Activated CD8-positive, alpha-beta memory T cell treated with anti-CD3 and anti-CD28 coated beads for 24 hours (primary cell): Measurements from ENCODE around the gene SPINK1.
"Not testable (repeated sequence)": the region's sequence is repeated elsewhere in the genome, so short reads cannot be mapped to it uniquely, and the experiment has no call there.

Source experiments
- DNase-seq: peaks from one replicate; pipeline ENCODE4 v3.0.0-alpha.2; 2020

SPINK1 gene

DNA sequence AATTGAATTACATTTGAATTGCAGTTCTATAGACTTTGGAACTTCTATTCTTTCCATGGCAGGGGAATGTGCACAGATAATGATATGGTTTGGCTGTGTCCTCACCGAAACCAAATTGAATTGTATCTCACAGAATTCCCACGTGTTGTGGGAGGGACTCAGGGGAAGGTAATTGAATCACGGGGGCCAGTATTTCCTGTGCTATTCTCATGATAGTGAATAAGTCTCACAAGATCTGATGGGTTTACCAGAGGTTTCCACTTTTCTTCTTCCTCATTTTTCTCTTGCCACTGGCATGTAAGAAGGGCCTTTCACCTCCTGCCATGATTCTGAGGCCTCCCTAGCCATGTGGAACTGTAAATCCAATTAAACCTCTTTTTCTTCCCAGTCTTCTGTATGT, 28.3 kb downstream of the SPINK1 start:
- not testable (repeated sequence) for DNase-seq

DNA sequence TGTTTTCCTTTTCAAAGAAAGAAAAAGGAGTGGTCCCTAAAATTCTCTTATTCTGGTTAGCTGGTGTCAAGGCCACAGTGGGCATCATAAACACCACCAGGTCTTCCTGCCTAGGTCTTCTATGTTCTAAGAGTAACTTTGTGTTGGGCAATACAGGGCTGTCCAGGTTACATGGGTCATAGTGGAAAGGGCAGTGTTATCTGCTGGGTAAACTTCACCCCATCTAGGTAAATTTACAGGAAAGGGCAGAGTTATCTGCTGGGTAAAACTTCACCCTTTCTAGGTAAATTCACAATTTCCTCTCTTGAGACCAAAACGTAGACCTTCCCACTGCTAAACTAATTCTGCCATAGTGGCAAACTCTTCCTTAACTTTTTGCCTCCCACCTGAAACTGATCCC, 30.0 kb downstream of the SPINK1 start:
- DNase-seq = no peak

DNA sequence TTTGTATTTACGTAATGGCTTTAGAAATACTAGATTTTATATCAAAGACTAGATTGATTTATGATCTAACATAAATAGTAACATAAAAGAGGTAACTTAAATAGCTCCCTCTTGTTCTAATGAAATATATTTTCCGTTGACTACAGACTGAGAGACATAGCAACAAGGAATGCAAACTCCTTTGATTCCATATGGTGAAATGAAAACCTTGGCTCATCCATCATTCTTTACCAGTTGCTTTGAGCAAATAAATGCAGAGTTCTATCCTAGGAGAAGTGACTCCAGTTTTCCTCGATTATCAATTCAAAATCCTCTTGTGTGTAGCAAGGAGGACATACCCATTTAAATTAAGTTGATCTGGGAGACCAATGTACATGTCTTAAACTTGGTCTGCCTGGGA, 31.0 kb downstream of the SPINK1 start:
- no peak for DNase-seq

DNA sequence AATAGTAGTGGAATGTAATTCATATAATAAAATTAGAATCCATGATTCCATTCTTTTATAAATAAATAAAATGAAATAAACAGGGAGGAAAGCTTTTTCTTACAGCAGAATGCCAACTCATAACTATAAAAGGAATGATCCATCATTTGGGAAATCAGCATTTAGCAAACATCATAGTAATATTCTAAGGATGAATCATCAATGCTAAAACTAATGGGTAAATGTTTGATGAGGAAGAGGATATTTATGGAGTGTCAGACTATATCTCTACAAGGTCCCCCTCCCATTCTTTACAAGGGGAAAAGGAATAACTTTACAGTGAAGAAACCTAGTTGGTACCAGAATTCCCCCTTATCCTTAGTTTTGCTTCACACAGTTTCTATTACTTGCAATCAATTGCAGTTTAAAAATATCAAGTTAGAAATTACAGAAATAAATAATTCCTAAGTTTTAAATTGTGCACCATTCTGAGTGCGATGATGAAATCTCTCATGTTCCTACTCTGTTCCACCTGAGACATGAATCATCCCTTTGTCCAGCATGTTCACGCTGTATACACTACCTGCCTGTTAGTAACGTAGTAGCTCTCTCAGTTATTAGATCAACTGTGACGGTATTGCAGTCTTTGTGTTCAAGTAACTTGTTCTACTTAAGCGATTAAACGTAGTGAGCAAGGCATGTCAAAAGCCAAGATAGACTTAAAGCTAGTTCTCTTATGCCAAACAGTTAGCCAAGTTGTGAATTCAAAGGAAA, 34.7 kb downstream of the SPINK1 start:
- DNase-seq = no peak

DNA sequence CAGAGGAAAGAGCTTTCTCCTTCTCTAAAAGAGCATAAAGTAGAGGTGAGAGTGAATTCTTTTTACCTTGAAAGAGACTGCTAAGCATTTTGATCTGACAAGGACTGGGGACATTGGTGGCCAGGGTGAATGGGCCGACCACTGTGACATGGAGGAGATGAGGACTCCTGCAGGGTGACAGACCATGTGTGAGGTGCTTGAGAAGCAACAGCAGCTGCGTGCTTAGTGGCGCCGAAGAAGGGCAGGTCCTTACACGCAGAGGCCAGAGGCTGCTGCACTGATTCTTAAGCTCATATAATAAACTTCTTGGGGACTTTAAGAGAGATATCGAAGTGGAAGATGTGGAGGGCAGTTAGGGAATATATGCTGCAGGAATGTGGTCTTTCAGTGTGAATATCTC, 40.3 kb downstream of the SPINK1 start:
- no peak for DNase-seq

DNA sequence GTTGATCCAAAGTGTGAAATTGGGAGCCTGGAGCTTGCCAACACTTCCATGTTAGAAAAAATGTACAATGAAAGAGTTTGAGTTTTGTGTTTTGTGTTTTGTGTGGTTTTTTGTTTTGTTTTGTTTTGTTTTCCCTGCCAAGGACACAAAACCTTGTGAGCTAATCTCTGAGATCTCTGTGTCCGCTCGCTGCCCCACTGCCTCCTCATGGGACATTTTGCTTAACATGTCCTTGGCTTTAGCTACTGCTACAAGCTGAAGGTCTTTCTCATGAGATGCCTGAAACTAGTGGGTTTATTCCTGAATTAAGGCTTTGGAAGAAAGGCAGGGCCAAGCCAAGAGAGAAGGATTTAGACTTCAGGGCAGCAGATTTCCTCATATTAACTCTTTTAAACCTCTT, 41.7 kb downstream of the SPINK1 start:
- no peak for DNase-seq

DNA sequence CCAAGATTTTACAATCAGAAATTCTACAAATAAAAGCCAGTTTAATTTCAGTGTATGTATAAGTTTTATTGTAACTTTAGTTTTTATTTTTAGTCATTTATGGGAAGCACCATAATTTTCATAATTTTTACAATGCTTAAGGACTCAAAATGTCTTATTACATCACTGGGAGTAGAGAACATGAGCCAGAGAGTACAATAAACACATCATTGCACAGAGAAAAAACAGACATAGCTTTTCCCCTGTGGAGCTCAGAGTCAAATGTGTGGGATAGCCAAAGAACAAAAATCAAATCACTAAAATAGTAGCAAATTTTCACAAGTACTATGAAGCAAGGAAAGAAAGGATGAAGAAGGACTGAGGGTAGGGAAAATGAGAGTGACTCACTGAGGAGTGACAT, 43.4 kb downstream of the SPINK1 start:
- DNase-seq = no peak

DNA sequence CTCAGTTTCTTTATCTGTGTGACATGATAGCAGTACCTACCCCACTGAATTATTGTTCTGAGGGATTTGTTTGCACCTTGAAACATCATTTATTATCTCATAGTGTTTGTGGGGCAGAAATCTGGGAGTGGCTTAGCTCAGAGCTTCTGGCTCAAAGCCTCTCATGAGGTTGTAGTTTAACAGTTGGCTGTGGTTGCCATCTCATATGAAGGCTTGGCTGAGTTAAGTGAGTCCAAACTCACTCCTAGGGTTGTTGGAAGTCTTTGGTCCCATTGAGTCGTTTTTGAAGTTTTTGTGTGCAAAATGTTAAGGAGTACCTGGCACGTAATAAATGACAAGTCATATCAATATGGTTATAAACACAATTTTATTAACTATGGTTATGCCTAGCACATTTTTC, 45.3 kb downstream of the SPINK1 start:
- DNase-seq = no peak

DNA sequence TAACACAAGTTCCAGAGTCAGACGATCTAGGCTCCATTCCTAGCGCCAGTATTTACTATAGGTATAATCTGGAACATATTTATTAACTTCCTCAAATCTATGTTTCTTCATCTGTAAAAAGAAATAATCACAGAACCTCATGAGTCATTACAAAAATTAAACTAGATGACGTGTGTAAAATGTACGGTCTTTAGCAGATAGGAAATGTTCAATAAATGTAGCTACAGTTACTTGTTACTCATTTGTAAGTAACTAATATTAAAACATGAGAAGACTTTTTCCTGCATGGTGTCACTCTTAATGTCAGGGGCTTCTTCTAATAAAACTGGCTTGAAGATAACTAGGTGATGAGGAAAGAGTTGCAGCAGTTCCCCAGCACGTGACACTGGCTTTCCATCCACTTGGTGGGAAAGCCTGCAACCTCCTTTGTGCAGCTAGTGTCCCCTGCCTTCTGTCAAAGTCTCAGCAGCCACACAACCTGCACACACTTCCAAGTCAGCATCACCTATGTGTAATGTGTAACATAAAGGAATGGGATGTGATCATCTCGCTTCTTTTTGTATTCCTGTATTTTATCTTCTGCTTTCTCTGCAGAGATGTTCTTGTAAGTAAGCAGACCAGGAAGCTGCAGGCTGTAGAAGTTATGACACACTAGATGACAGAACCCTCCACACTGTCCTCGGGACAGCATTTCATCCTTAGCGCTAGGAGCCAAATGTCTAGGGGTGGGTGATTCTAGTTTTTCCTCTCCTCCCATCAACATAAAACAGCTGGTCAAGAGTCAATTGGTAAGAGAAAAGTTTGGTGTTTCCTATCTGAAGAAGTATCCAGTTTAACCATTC, 47.1 kb downstream of the SPINK1 start:
- DNase-seq = no peak

DNA sequence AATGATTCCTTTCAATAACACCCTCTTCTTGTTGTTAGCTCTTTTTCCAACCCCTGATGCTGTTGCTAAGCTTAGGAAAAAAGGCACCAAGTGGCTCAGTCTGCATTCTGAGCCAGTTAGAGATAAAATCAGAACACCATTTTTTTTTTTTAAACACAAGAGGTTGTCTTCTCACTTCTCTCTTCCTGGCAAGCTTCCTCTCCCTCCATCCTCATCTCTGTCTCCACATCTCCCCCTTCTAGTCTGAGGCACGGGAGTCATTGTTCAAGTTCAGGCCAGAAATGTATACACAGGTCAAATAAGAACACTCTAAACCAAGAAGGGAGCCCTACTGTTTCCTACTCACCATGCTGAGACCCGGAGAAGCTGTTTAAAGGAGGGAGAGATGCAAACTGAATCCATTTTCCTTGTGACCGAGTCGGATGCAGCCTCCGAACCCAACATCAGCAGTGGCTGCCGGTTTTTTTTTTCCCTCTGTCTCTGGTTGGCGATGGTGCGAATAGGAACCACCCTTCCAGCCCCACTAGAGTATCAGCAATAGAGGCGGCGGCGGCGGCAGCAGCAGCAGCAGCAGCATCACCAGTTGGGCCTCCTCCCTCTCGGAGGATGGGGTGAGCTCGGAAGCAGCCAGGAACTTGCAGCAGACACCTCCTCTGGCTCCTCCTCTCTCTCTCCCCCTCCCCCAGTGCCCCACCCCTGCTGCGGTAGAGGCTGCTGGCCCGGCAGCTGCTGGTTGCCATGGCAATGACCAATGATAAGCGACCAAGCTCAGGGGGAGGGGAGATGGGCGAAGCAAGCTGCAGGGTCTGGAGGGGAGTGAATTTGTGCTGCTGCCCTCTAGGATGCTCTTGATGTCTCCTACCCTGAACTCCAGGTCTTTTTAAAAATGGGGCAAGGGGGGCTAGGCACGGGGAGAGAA, 49.1 kb downstream of the SPINK1 start, which contains the start of gene JAKMIP2:
Gene JAKMIP2 (minus strand): TSS at position 619 of the 919 bp plus-strand sequence. CDS start 110,922 bp downstream, outside the sequence.
- DNase-seq = peak; percentile 88

DNA sequence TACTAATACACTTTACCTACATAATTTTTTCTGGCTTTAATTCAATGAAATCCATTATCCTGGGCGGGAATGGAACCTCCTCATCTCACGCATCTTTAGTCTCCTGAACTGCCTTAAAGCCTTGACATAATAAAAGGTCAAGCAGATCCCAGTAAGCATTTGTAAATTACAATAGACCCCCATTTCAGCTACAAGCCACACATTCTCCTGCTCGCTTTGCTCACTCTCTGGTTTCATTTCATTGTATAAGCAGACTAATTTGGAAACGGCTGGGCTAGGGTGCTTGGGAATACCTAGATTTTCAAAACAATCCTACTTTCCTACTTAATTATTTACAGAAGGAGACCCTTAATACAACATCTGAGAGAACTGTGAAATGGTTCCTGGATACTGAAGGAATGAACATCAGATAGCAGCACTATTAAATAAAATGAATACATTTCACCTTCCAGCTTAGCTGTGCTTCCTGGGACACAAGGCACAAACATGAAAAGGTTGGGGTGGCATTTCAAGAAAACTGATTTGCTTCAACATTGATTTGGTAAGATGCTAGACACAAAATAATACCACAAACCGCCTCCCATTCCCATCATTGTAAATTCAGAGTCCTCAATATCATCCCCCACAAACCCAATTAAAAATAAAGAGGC, 50.4 kb downstream of the SPINK1 start:
- no peak for DNase-seq

DNA sequence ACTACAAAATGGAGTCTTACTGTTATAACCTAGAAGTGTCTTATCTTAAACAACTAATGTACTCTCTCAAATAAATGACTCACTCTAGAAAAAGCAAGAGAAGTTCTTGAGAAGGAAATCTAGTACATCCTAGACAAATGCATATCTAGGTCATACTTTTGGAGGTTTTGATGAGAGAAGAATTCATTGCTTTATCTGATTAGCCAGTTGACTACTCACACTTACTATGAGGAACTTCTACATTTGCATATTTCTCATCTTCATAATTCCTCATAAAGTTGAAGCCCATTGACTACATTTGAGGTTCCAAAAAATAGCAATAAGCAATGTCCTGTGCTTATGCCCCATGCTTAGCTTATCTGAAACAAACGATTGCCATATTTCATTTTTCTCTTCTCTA, 51.8 kb downstream of the SPINK1 start:
- no peak for DNase-seq

DNA sequence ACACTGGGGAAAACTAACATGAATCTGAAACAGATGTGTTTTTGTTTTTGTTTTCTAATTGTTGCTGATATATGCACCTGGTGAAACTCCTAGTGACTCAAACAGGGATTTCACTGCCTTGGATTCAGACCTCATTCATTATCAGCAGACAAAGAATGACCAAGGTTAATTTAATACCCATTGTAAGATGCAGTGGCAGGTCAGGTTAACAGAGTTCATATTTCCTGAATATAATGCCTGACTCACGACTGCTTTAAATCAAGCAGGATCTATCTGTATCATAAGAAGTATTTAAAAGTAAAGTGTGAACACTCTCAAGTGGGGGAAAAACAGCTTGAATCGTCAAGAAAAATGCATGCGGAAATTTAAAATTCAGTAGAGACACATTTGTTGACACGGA, 54.5 kb downstream of the SPINK1 start:
- DNase-seq = no peak
